GM21737 (cell line): Measurements from ENCODE around the gene ELMO3.

ENCODE experiments used
- ATAC-seq: cut with Tn5 transposase; IDR thresholded peaks from one replicate; pipeline ENCODE4 v1.9.1; 2021; ENCODE audit warnings: mild to moderate bottlenecking, moderate library complexity; ENCODE audit not compliant: unreplicated experiment

Gene ELMO3

GRCh38 chr16:67238806-67239470 lies 40.0 kb downstream of the ELMO3 start:
- ATAC-seq = no peak

- ATAC-seq = no peak
Measured at GRCh38 chr16:67240506-67240905, 41.6 kb downstream of the ELMO3 start.

GRCh38 chr16:67241008-67241900 lies 42.3 kb downstream of the ELMO3 start:
- ATAC-seq = no peak

GRCh38 chr16:67242138-67242730 lies 43.3 kb downstream of the ELMO3 start:
- no peak for ATAC-seq

GRCh38 chr16:67243481-67243880 lies 44.5 kb downstream of the ELMO3 start:
- no peak for ATAC-seq

DNA sequence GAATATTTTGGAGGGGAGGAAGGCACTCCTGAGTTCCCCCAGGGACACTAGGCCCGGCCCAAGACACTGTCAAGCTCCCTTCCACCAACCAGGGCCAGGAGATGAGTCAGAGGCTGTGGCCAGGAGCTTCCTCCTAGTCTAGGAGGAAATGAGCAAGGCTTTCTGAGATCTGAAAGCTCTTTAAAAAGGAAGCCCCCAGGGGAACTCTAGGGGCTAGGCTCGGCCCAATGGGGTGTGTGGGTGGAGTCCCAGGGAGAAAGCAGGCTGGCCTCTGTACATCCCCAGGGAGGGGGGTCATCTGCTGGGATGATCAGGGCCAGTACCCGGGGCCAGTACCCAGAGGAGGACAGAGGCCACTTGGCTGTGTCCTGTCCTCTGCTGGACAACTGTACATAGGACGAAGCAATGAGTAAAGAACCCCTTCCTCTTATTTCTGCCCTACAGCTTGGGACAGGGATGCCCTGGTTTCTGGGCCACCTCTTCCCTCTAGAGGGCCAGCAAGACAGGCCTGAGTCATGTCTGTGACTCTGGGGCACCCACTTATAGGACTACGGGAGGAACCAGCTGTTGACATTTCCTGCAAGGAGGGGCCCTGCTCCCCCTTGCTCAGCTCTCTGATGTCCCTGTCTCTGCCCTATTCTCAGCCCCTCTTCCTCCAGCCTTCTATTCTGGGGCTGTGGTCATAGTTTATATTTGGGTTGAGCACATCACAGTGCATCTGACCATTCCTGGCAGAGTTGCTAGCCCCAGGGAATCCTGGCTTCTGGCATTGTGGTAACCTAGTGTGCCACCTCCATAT lies 45.7 kb downstream of the ELMO3 start:
- peak; percentile 44 for ATAC-seq

DNA sequence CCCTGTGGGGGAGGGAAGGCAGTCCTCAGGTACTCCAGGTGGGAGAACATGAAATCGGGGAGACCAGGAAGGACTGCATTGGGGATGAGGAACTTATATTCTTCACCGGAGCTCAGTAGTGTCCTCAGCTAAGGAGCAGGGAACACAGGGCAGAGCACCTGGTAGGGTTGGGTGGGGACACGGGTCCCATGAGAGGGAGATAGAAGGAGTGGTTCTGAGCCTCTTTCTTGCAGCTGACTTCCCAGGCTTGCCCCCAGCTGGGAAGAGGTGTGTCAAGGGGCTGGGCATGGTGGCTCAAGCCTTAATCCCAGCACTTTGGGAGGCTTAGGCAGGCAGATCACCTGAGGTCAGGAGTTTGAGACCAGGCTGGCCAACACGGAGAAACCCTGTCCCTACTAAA lies 46.3 kb downstream of the ELMO3 start:
- no peak for ATAC-seq

DNA sequence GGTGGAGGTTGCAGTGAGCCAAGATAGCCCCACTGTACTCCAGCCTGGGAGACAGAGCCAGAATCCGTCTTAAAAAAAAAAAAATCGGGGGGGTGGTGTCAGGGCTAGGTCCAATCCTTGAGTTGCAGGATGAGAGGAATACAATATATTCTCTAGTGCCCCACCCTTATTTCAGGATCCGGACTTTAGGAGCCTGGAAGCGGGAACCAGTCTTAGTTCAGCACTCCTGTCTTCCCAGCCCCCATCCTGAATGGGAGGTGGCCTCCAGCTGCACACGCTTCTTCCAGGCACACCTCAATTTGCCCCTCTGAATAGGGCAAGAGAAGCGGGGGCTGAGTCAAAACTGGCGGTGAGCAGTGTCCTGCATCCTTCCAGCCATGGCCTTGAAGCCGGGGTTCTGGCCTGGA lies 46.7 kb downstream of the ELMO3 start:
- ATAC-seq = no peak

- peak; percentile 21 for ATAC-seq
Measured at GRCh38 chr16:67246081-67246755, 47.3 kb downstream of the ELMO3 start.

- ATAC-seq = peak; percentile 16
Measured at GRCh38 chr16:67246756-67247191, 47.8 kb downstream of the ELMO3 start.

DNA sequence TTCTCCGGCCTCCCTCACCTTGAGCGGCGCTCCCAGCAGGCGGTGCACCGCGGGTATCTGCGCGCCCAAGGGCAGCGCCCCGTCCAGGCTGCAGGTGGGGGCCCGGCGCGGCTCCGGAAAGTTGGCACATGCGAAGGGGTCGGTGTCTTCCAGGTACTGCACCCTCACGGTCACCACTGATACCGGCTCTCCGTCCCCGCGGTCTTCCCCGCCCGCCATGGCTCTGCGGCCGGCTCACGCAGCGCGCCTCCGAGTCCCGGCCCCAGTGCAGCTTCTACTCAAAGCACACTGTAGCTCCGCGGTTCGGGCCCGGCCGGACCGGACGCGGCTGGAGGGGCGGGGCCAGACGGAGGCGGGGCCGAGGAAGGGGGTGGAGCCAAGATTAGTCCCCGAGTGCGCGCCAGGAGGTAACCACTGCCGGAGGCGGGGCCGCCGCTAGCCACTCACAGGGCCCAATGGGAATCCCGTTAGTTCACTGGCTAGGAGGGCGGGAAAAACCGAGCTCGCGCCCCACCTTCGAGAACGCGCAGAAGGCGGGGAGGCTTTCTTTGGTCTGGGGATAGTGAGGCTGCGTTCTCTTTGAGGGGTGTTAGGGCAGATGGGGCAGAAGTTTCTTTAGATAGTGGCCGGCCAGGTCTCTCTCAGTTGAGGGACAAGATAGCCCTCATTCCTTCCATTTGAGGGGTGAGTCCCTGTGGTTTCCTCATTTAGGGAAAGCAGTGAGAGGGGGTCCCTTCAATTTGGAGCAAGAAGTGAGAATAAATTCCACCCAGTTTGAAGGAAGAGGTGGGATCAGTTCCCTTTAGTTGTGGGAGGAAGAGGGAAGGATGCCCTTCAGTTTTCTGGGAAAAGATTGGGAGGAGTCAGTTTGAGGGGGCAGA lies 48.5 kb downstream of the ELMO3 start, which contains the start of gene FHOD1:
Gene FHOD1, minus strand, starts transcription at position 290 of the 881 bp plus-strand sequence. Its CDS starts 71 bp downstream, at position 219.
- ATAC-seq = peak; percentile 47

DNA sequence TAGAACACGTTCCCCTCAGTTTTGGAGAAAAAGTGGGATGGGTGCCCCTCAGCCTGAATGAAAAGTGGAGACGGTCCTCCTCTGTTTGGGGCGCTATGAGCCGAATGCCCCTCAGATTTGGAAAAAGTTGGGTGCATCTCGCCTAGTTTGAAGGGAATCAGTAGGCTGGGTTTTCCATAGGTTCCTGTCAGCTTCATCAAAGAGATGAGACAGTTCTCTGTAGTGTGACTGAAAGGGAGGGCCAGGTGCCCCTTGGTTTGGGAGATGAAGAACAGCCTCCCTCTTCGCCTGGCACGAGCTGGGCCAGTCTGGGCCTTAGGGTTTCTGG lies 49.1 kb downstream of the ELMO3 start:
- no peak for ATAC-seq

- no peak for ATAC-seq
Measured at GRCh38 chr16:67248401-67249177, 49.7 kb downstream of the ELMO3 start, which contains the start of gene SLC9A5. Gene SLC9A5, plus strand, starts transcription at chr16:67248979. Its CDS starts 36 bp downstream, at chr16:67249015.

GRCh38 chr16:67249178-67250044 lies 50.5 kb downstream of the ELMO3 start:
- no peak for ATAC-seq

- ATAC-seq = no peak
Measured at GRCh38 chr16:67250045-67250327, 51.1 kb downstream of the ELMO3 start.

GRCh38 chr16:67252609-67253497 lies 53.9 kb downstream of the ELMO3 start:
- no peak for ATAC-seq
